Kidney (tissue), 14 donors: ENCODE data around the gene LILRA5. TPM values are rescaled to one million over a fixed set of nuclear protein-coding genes. Genes with fewer than 3 reads are reported as not detected.
"Not testable (repeated sequence)": the region's sequence is repeated elsewhere in the genome, so short reads cannot be mapped to it uniquely, and the experiment has no call there.

ENCODE experiments used
- DNase-seq, 5 donors: peaks; one replicate each; pipeline ENCODE4 v3.0.0-alpha.2; 2013 to 2020
- FAIRE-seq: peaks from 2 replicates; lab custom pipeline; 2012; peaks lifted over from hg19 to GRCh38; lab: Jason Lieb, UNC
- H3K27ac ChIP-seq, 2 donors: one replicate each; pipeline ENCODE4 v1.7.0; 2013; ENCODE audit warnings: low read depth in 2 of 2, low read length in 2 of 2, inconsistent platforms in 1 of 2
- H3K27me3 ChIP-seq: one replicate; pipeline ENCODE4 v1.7.1; 2013; ENCODE audit warnings: low read length, inconsistent platforms; ENCODE audit not compliant: control insufficient read depth, insufficient read depth
- H3K36me3 ChIP-seq, 3 donors: one replicate each; pipeline versions ENCODE4 v1.7.0 to v1.7.1; 2013; ENCODE audit warnings: low read length in 3 of 3, control low read depth in 1 of 3, inconsistent platforms in 1 of 3; ENCODE audit not compliant: insufficient read depth in 3 of 3, control insufficient read depth in 2 of 3
- H3K4me1 ChIP-seq, 3 donors: one replicate each; pipeline versions ENCODE4 v1.7.0 to v1.7.1; 2013; ENCODE audit warnings: low read length in 3 of 3, inconsistent platforms in 1 of 3, low read depth in 1 of 3; ENCODE audit not compliant: control insufficient read depth in 2 of 3, insufficient read depth in 2 of 3
- H3K4me3 ChIP-seq, 3 donors: one replicate each; pipeline versions ENCODE4 v1.7.0 to v1.8.1; 2013; ENCODE audit warnings: low read length in 3 of 3, control low read depth in 1 of 3, inconsistent platforms in 1 of 3
- H3K9ac ChIP-seq, 3 donors: one replicate each; pipeline versions ENCODE4 v1.7.0 to v1.7.1; 2013; ENCODE audit warnings: low read length in 3 of 3, control low read depth in 1 of 3, inconsistent platforms in 1 of 3
- H3K9me3 ChIP-seq, 3 donors: one replicate each; pipeline versions ENCODE4 v1.7.0 to v1.7.1; 2013; ENCODE audit warnings: low read length in 3 of 3, control low read depth in 1 of 3, inconsistent platforms in 1 of 3; ENCODE audit not compliant: control insufficient read depth in 2 of 3, insufficient read depth in 1 of 3
- CTCF ChIP-seq: IDR thresholded peaks from 3 replicates; pipeline ENCODE4 v1.5.1; 2012; ENCODE audit warnings: mild to moderate bottlenecking, moderate library complexity, borderline replicate concordance; ENCODE audit not compliant: insufficient read depth; ENCODE audit errors: extremely low read depth
- intact Hi-C: fragments of 100-400 bp; cut with DNase I; formaldehyde crosslinking; loops from one replicate; pipeline ENCODE4 v1.11.1; 2022
- polyA plus RNA-seq: library from polyadenylated mRNA; stranded (reverse); fragments of 350-450 nt; fragmentation: Illumina TruSeq; extraction: RNeasy Lipid Tissue Mini Kit (QIAGEN cat#74804); gene quantifications from one replicate; pipeline ENCODE4 v1.2.3, GENCODE V29; 2014; ENCODE audit warnings: low read depth, low replicate concordance; ENCODE audit not compliant: insufficient read depth
- total RNA-seq: library from RNA; stranded (reverse); fragmentation: NEBNext Ultra II Directional; extraction: Animal tissue kit (Norgen Biotek cat#: 25700); gene quantifications from one replicate; pipeline ENCODE4 v1.2.1, GENCODE V29; 2021
- donor health status: control.
- donor health status: control.
- donor health status: control.
- donor health status: control.
- donor health status: control.
- donor health status: DM: yes; HTN: yes; CAD: no.
- donor health status: Normal renal cell carcinoma (clear cell type).

The LILRA5 gene
- total and polyA plus RNA-seq, 2 donors from 2014 or later, result 1.4 to 5.9 TPM

- Histone ChIP-seq H3K4me1 (no peaks in the 10 kb centered on the region), H3K4me3 (no peak overlapping the region), H3K9ac (no peak overlapping the region), H3K27me3 (no peaks in the 10 kb centered on the region), H3K9me3 (no peaks in the 10 kb centered on the region), H3K36me3 (no peaks in the 10 kb centered on the region), H3K27ac (no peak overlapping the region)
- no peak for TF ChIP-seq CTCF
- no peak for FAIRE-seq
- intact Hi-C loops, result no loop called here
- no peak for DNase-seq
Measured at GRCh38 chr19:54279406-54279962, 33.5 kb downstream of the LILRA5 start.

- H3K4me3 ChIP-seq, H3K9ac ChIP-seq, H3K9me3 ChIP-seq, H3K27me3 ChIP-seq, FAIRE-seq, DNase-seq, intact Hi-C loops, H3K4me1 ChIP-seq, H3K27ac ChIP-seq, H3K36me3 ChIP-seq: not testable (repeated sequence)
Measured at GRCh38 chr19:54278571-54279195, 34.3 kb downstream of the LILRA5 start.

GRCh38 chr19:54278056-54278455 lies 34.9 kb downstream of the LILRA5 start:
- H3K36me3 ChIP-seq, H3K27me3 ChIP-seq, H3K27ac ChIP-seq, FAIRE-seq, DNase-seq, H3K9me3 ChIP-seq, H3K9ac ChIP-seq, H3K4me3 ChIP-seq, H3K4me1 ChIP-seq, intact Hi-C loops: not testable (repeated sequence)

- DNase-seq, H3K9me3 ChIP-seq, FAIRE-seq, H3K27me3 ChIP-seq, H3K4me3 ChIP-seq, H3K27ac ChIP-seq, H3K4me1 ChIP-seq, intact Hi-C loops, H3K36me3 ChIP-seq, H3K9ac ChIP-seq: not testable (repeated sequence)
Measured at GRCh38 chr19:54277111-54277615, 35.8 kb downstream of the LILRA5 start.

GRCh38 chr19:54275951-54276350 lies 37.0 kb downstream of the LILRA5 start:
- TF ChIP-seq CTCF, result no peak
- intact Hi-C loops, result no loop called here
- Histone ChIP-seq H3K27me3 (no peaks in the 10 kb centered on the region), H3K9ac (no peak overlapping the region), H3K27ac (no peak overlapping the region), H3K4me1 (no peaks in the 10 kb centered on the region), H3K4me3 (no peak overlapping the region), H3K9me3 (no peaks in the 10 kb centered on the region), H3K36me3 (no peaks in the 10 kb centered on the region)
- FAIRE-seq (no peak), DNase-seq (no peak)

- FAIRE-seq, H3K4me3 ChIP-seq, H3K36me3 ChIP-seq, H3K27me3 ChIP-seq, DNase-seq, H3K27ac ChIP-seq, intact Hi-C loops, H3K9me3 ChIP-seq, H3K4me1 ChIP-seq, H3K9ac ChIP-seq: not testable (repeated sequence)
Measured at GRCh38 chr19:54274516-54274915, 38.5 kb downstream of the LILRA5 start.
